Hepatocyte (in vitro differentiated cells): ENCODE results near the gene TNFSF13.

ENCODE experiments used
- EZH2 ChIP-seq: fragments of 200-600 bp; sonication (generic); IDR thresholded peaks from 2 replicates; pipeline ENCODE4 v1.6.1; 2016; ENCODE audit warnings: antibody characterized with exemption, mild to moderate bottlenecking, borderline replicate concordance
- EZH2phosphoT487 ChIP-seq: fragments of 200-600 bp; sonication (generic); IDR thresholded peaks from one replicate; pipeline ENCODE4 v1.6.1; 2018; ENCODE audit warnings: antibody characterized with exemption, mild to moderate bottlenecking, low read depth, moderate library complexity; ENCODE audit not compliant: unreplicated experiment, severe bottlenecking
- TF ChIP-seq, protein P1 (sequence below): fragments of 200-600 bp; sonication (generic); IDR thresholded peaks from 2 replicates; pipeline ENCODE4 v1.5.1; 2016; ENCODE audit warnings: antibody characterized with exemption, mild to moderate bottlenecking; ENCODE audit not compliant: poor library complexity

DNA sequence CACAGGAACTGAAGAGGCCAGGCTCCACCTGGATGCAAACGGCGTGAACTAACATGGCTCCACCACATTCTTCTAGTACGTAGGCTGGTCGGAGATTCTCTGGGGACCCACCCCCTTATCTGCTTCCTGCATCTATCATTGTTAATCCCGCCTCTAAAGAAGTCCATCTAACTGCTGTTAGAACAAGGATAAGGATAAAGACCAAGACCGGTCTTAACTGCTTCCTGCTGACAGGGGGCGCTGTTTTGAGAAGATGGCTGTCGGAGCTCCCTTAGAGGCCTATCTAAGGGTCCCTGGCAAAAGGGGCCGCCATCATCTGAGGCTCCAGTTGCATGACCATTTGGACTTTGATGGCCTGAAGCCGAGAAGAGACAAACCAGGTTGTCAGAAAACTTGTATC lies 35.5 kb upstream of the TNFSF13 start:
- TF ChIP-seq, protein P1, sequence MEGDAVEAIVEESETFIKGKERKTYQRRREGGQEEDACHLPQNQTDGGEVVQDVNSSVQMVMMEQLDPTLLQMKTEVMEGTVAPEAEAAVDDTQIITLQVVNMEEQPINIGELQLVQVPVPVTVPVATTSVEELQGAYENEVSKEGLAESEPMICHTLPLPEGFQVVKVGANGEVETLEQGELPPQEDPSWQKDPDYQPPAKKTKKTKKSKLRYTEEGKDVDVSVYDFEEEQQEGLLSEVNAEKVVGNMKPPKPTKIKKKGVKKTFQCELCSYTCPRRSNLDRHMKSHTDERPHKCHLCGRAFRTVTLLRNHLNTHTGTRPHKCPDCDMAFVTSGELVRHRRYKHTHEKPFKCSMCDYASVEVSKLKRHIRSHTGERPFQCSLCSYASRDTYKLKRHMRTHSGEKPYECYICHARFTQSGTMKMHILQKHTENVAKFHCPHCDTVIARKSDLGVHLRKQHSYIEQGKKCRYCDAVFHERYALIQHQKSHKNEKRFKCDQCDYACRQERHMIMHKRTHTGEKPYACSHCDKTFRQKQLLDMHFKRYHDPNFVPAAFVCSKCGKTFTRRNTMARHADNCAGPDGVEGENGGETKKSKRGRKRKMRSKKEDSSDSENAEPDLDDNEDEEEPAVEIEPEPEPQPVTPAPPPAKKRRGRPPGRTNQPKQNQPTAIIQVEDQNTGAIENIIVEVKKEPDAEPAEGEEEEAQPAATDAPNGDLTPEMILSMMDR, result peak; percentile 18
- TF ChIP-seq EZH2 (no peak), EZH2phosphoT487 (no peak)
